NT2/D1 (cell line): ENCODE measurements around the gene ADAMTS2.

Experiments
- SUZ12 ChIP-seq: IDR thresholded peaks from 2 replicates; pipeline ENCODE4 v1.6.1; 2011; ENCODE audit not compliant: insufficient read length, insufficient read depth; ENCODE audit errors: extremely low read depth
- YY1 ChIP-seq: IDR thresholded peaks from 2 replicates; pipeline ENCODE4 v1.6.1; 2011; ENCODE audit not compliant: insufficient read length, insufficient read depth
- ZNF274 ChIP-seq: IDR thresholded peaks from 2 replicates; pipeline ENCODE4 v1.6.1; 2011; ENCODE audit warnings: mild to moderate bottlenecking, low read depth, low read length

DNA sequence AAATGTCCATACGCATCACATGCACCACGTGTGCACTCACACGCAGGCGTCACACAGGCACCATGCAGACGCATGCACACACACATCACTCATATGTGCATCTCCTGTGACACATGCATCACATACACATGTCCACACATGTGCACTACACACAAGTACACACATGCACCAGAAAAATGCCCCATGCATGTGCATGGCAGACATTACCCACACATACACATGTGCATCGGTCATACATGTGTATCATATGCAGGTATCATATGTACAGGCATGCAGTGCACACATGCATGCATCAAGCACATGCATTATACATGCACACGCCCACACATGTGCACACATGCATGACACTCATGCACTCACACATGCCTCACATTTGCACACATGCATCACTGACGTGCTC, 26.1 kb downstream of the ADAMTS2 start:
- TF ChIP-seq YY1 (no peak), ZNF274 (no peak), SUZ12 (no peak)
